Measurements from ENCODE around the gene NKIRAS1.

DNA sequence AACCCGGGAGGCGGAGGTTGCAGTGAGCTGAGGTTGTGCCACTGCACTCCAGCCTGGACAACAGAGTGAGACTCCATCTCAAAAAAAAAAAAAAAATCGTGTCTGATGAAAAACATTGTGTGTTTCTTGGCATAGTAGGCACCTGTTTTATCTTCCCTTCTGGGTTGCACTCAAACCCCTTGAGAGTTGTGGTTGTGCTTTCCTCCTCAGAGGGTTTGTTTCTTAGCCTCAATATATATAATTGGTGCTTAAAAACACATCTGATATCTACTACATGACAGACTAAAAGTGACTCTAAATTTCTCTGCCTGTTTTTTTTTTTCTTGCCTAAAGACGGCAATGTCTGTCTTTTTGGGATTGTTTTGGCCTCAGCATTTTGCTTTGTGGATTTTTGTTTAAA, 35.9 kb upstream of the NKIRAS1 start:
- TF ChIP-seq HDGF (IDR thresholded peaks at IDR 0.05; ENCODE audit: borderline replicate concordance): no peak
- no peak for TF ChIP-seq SP1 (IDR thresholded peaks at IDR 0.05)
- TF ChIP-seq PKNOX1 (IDR thresholded peaks at IDR 0.05): no peak
- TF ChIP-seq FOXM1 (IDR thresholded peaks at IDR 0.05; ENCODE audit: borderline replicate concordance): no peak
- TF ChIP-seq FOXA1 (IDR thresholded peaks at IDR 0.05): no peak
- no peak for TF ChIP-seq BHLHE40 (IDR thresholded peaks at IDR 0.05; ENCODE audit: borderline replicate concordance)
- TF ChIP-seq ZNF384 (IDR thresholded peaks at IDR 0.05): no peak
- no peak for TF ChIP-seq NFRKB (IDR thresholded peaks at IDR 0.05)

Data from HEK293T (cell line).